Activated CD4-positive, alpha-beta T cell treated with anti-CD3 and anti-CD28 coated beads, Interleukin-2, Interleukin-6, amounts not matched to agents 100 ng/mL and 50 ng/mL, durations not matched to agents 16 hours and 8 hours (primary cell): ENCODE data around the gene VKORC1.

Experiments
- DNase-seq: peaks from one replicate; pipeline ENCODE4 v3.0.0-alpha.2; 2020

The VKORC1 gene

DNA sequence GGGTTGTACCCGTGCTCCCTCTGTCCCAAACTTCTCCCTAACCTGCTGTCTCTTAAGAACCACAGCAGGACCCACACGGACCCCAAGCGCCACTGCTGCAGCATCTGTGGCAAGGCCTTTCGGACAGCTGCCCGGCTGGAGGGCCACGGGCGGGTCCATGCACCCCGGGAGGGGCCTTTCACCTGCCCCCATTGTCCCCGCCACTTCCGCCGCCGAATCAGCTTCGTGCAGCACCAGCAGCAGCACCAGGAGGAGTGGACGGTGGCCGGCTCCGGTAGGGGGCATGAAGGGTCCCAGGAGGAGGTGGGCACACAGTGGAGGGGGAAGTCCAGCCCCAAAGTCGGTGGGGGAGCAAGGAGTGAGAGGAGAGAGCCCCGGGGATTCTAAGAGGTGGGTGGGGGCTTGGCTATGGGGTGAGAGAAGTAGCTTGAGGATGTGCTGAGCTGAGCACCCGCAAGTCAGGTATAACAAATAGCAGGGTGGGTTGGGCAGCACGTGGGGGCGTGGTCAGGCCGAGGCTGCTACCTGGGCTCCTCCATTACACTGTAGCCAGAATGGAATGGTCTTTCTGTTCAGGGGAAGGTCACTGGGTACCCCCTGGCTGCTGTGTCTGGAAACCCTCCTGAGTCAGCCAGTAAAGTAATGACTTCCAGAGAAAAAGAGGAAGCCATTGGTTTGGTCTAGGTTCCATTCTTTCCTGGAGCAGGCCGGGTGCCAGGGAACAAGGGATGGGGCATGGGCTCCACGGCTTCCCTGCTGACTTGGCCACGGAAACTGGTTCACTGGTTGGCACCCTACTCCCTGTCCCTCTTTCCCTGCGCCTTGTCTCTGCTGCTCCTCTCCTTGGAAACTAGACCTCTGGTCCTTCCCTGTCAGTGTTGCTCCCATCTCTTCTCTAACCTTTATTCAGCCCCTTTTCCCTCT is 12.9 kb downstream of the VKORC1 start:
- no peak for DNase-seq

GRCh38 chr16:31080756-31081419 is 13.7 kb downstream of the VKORC1 start:
- no peak for DNase-seq

GRCh38 chr16:31080035-31080629 is 14.5 kb downstream of the VKORC1 start:
- no peak for DNase-seq

GRCh38 chr16:31079342-31079944 is 15.2 kb downstream of the VKORC1 start:
- no peak for DNase-seq

DNA sequence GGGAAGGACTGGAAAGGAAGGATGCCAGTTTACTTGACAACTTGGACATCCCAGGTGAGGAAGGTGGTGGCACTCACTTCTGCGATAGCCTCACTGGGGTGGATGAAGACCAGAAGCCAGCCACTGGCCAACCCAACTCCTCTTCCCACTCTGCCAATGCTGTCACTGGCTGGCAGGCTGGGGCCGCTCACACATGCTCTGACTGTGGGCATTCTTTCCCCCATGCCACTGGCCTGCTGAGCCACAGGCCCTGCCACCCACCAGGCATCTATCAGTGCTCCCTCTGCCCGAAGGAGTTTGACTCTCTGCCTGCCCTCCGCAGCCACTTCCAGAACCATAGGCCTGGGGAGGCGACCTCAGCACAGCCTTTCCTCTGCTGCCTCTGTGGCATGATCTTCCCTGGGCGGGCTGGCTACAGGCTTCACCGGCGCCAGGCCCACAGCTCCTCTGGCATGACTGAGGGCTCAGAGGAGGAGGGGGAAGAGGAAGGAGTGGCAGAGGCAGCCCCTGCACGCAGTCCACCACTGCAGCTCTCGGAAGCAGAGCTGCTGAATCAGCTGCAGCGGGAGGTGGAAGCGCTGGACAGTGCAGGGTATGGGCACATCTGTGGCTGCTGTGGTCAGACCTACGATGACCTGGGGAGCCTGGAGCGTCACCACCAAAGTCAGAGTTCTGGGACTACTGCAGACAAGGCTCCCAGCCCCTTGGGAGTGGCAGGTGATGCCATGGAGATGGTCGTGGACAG is 15.8 kb downstream of the VKORC1 start:
- no peak for DNase-seq

DNA sequence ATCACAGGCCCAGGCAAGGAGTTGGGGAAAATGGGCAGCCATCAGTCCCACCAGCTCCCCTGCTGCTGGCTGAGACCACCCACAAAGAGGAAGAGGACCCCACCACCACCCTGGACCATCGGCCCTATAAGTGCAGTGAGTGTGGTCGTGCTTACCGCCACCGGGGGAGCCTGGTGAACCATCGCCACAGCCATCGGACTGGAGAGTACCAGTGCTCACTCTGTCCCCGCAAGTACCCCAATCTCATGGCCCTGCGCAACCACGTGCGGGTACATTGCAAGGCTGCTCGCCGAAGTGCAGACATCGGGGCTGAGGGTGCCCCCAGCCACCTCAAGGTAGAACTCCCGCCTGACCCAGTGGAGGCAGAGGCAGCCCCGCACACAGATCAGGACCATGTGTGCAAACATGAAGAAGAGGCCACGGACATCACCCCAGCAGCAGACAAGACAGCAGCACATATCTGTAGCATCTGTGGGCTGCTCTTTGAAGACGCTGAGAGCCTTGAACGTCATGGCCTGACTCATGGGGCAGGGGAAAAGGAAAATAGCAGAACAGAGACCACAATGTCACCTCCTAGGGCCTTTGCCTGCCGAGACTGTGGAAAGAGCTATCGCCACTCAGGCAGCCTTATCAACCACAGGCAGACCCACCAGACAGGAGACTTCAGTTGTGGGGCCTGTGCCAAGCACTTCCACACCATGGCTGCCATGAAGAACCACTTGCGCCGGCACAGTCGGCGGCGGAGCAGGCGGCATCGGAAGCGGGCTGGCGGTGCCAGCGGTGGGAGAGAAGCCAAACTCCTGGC is 16.8 kb downstream of the VKORC1 start:
- DNase-seq: no peak

DNA sequence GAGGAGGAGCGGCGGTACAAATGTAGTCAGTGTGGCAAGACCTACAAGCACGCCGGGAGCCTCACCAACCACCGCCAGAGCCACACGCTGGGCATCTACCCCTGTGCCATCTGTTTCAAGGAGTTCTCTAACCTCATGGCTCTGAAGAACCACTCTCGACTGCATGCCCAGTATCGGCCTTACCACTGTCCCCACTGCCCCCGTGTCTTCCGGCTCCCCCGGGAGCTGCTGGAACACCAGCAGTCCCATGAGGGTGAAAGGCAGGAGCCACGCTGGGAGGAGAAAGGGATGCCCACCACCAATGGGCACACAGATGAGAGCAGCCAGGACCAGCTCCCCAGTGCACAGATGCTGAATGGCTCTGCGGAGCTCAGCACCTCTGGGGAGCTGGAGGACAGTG is 17.6 kb downstream of the VKORC1 start:
- DNase-seq: no peak

DNA sequence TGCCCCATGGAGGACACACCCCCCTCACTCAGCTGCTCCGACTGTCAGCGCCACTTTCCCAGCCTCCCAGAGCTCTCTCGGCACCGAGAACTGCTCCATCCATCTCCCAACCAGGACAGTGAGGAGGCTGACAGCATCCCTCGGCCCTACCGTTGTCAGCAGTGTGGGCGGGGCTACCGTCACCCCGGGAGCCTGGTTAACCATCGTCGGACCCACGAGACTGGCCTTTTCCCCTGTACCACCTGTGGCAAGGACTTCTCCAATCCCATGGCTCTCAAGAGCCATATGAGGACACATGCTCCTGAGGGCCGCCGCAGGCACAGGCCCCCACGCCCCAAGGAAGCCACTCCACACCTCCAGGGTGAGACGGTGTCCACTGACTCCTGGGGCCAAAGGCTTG is 18.3 kb downstream of the VKORC1 start:
- no peak for DNase-seq

GRCh38 chr16:31074814-31075183 is 19.8 kb downstream of the VKORC1 start:
- no peak for DNase-seq

DNA sequence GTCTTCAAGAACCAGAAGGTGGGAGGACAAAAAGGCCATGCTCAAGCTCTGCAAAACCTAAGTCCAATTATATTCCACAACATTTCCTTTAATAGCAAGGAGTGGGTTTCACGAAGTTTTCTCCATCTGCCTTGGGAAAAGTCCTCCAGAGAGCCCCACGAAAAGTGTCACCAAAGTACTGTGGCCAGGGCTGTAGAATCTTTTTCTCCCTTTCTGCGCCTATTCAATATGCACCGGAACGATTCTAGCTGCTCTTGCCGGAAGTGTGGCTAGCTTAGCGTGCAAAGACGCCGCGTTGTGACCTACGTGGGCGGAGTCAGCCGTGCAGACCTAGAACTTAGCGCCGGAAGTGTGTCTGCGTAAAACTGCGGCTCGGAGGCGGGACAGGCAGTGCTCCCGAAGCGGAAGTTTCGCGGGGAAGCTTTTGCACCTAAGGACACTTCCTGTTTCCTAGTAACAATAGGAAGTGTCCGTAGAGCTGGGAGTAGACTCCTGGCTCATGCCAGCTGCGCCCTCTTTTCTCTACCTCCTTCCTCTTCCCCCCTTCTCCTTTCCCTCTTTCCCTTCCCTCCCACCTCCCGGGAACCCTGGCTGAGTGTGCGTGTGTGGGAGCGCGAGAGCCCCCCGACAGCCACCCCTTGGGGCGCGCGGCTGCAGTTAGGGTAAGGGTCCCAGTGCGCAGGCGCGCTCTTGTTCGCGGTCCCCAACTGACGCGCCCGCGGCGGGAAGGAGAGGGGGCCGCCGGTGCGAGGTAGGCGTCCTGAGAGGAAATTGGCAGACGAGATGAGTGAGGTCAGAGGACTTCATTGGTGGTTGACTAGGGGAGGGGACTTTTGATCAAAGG is 20.4 kb downstream of the VKORC1 start, which contains the start of the genes ZNF646 and ZNF668:
Gene ZNF646, plus strand, starts transcription at position 453 of the 844 bp plus-strand sequence. CDS start 1,903 bp downstream, outside the sequence.
Gene ZNF668, minus strand, starts transcription at position 271 of the 844 bp plus-strand sequence. CDS start 9,781 bp downstream, outside the sequence.
- DNase-seq: peak; percentile 99

DNA sequence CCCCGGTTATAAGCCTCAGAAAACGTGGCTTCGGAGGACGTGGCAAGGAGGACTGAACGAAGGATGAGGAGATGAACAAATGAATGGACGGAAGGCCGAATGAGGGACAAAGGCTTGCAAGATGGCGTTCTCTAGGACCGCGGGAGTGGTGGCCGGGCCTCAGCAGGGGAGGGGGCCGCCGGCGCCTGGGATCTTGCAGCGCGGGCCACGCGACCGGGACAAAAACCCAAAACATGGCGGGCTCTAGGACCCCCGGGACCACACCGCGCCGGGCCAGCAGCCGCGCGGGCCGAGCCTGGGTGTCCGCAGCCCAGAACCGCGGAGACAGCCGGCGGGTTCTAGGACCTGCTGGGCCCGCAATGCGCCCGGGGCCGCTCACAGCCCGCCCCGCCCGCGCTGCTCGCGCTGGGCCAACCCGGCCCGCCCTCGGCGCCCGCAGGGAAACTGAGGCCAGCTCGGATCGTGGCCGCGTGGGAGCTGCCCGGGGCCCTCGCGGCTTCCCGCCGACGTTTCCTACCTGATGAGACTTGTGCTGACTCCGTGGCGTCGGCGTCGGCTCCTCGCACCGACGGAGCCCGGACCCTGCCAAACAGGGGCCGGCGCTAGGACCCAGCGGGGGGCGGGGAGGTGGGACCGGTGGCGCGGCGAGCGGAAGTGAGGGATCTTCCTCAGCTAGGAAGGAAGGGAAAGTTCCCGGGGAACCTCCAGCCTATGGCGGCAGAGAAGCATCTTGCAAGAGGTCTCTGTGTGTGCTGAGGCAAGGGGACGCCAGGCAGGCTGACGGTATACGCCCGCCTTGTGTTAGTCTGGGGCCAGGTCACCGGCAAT is 21.2 kb downstream of the VKORC1 start:
- DNase-seq: peak; percentile 91

- DNase-seq: peak; percentile 64
Measured at GRCh38 chr16:31072540-31073141, 22.0 kb downstream of the VKORC1 start.

GRCh38 chr16:31071861-31072260 is 22.7 kb downstream of the VKORC1 start:
- DNase-seq: peak; percentile 24

DNA sequence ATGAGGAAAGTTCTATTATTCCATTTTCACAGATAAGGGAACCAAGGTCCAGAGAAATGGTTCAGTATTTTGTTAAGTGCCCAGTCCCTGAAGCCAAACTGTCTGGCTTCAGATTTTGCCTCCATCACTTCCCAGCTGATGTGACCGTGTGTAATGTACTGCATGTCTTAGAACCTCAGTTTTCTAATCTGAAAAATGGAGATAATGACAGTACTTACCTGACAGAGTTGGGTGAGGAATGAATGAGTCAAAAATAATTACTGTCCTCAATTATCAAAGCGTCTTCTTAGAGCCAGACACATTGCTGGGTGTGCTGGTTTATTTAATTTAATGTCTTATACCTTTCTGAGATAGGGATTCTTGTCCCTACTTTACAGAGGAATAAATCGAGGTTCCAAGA is 27.3 kb downstream of the VKORC1 start:
- no peak for DNase-seq

GRCh38 chr16:31064882-31065461 is 29.6 kb downstream of the VKORC1 start:
- no peak for DNase-seq

GRCh38 chr16:31063843-31064611 is 30.6 kb downstream of the VKORC1 start:
- peak; percentile 56 for DNase-seq

- DNase-seq: no peak
Measured at GRCh38 chr16:31063495-31063842, 31.1 kb downstream of the VKORC1 start.

- DNase-seq: no peak
Measured at GRCh38 chr16:31061813-31062440, 32.7 kb downstream of the VKORC1 start.
